ENCODE results near the gene PRODH2.

- TF ChIP-seq, protein P1, sequence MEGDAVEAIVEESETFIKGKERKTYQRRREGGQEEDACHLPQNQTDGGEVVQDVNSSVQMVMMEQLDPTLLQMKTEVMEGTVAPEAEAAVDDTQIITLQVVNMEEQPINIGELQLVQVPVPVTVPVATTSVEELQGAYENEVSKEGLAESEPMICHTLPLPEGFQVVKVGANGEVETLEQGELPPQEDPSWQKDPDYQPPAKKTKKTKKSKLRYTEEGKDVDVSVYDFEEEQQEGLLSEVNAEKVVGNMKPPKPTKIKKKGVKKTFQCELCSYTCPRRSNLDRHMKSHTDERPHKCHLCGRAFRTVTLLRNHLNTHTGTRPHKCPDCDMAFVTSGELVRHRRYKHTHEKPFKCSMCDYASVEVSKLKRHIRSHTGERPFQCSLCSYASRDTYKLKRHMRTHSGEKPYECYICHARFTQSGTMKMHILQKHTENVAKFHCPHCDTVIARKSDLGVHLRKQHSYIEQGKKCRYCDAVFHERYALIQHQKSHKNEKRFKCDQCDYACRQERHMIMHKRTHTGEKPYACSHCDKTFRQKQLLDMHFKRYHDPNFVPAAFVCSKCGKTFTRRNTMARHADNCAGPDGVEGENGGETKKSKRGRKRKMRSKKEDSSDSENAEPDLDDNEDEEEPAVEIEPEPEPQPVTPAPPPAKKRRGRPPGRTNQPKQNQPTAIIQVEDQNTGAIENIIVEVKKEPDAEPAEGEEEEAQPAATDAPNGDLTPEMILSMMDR (conservative IDR thresholded peaks at IDR 0.05; ENCODE audit: low read depth, low read length), result no peak
- no peak for TF ChIP-seq EZH2 (IDR thresholded peaks at IDR 0.05; ENCODE audit: borderline replicate concordance, low read depth, low read length, poor library complexity, severe bottlenecking)
Observed at GRCh38 chr19:35822579-35822978, 9.9 kb upstream of the PRODH2 start.
